Kidney (tissue), 14 donors: ENCODE measurements around the gene HNRNPLL. TPM values are rescaled to one million over a fixed set of nuclear protein-coding genes. Genes with fewer than 3 reads are reported as not detected.

ENCODE experiments used
- DNase-seq, 5 donors: peaks; one replicate each; pipeline ENCODE4 v3.0.0-alpha.2; 2013 to 2020
- FAIRE-seq: peaks from 2 replicates; lab custom pipeline; 2012; peaks lifted over from hg19 to GRCh38; lab: Jason Lieb, UNC
- H3K27ac ChIP-seq, 2 donors: one replicate each; pipeline ENCODE4 v1.7.0; 2013; ENCODE audit warnings: low read depth in 2 of 2, low read length in 2 of 2, inconsistent platforms in 1 of 2
- H3K27me3 ChIP-seq: one replicate; pipeline ENCODE4 v1.7.1; 2013; ENCODE audit warnings: low read length, inconsistent platforms; ENCODE audit not compliant: control insufficient read depth, insufficient read depth
- H3K36me3 ChIP-seq, 3 donors: one replicate each; pipeline versions ENCODE4 v1.7.0 to v1.7.1; 2013; ENCODE audit warnings: low read length in 3 of 3, control low read depth in 1 of 3, inconsistent platforms in 1 of 3; ENCODE audit not compliant: insufficient read depth in 3 of 3, control insufficient read depth in 2 of 3
- H3K4me1 ChIP-seq, 3 donors: one replicate each; pipeline versions ENCODE4 v1.7.0 to v1.7.1; 2013; ENCODE audit warnings: low read length in 3 of 3, inconsistent platforms in 1 of 3, low read depth in 1 of 3; ENCODE audit not compliant: control insufficient read depth in 2 of 3, insufficient read depth in 2 of 3
- H3K4me3 ChIP-seq, 3 donors: one replicate each; pipeline versions ENCODE4 v1.7.0 to v1.8.1; 2013; ENCODE audit warnings: low read length in 3 of 3, control low read depth in 1 of 3, inconsistent platforms in 1 of 3
- H3K9ac ChIP-seq, 3 donors: one replicate each; pipeline versions ENCODE4 v1.7.0 to v1.7.1; 2013; ENCODE audit warnings: low read length in 3 of 3, control low read depth in 1 of 3, inconsistent platforms in 1 of 3
- H3K9me3 ChIP-seq, 3 donors: one replicate each; pipeline versions ENCODE4 v1.7.0 to v1.7.1; 2013; ENCODE audit warnings: low read length in 3 of 3, control low read depth in 1 of 3, inconsistent platforms in 1 of 3; ENCODE audit not compliant: control insufficient read depth in 2 of 3, insufficient read depth in 1 of 3
- CTCF ChIP-seq: IDR thresholded peaks from 3 replicates; pipeline ENCODE4 v1.5.1; 2012; ENCODE audit warnings: mild to moderate bottlenecking, moderate library complexity, borderline replicate concordance; ENCODE audit not compliant: insufficient read depth; ENCODE audit errors: extremely low read depth
- intact Hi-C: fragments of 100-400 bp; cut with DNase I; formaldehyde crosslinking; loops from one replicate; pipeline ENCODE4 v1.11.1; 2022
- polyA plus RNA-seq: library from polyadenylated mRNA; stranded (reverse); fragments of 350-450 nt; fragmentation: Illumina TruSeq; extraction: RNeasy Lipid Tissue Mini Kit (QIAGEN cat#74804); gene quantifications from one replicate; pipeline ENCODE4 v1.2.3, GENCODE V29; 2014; ENCODE audit warnings: low read depth, low replicate concordance; ENCODE audit not compliant: insufficient read depth
- total RNA-seq: library from RNA; stranded (reverse); fragmentation: NEBNext Ultra II Directional; extraction: Animal tissue kit (Norgen Biotek cat#: 25700); gene quantifications from one replicate; pipeline ENCODE4 v1.2.1, GENCODE V29; 2021
- donor health status: control.
- donor health status: control.
- donor health status: control.
- donor health status: control.
- donor health status: control.
- donor health status: DM: yes; HTN: yes; CAD: no.
- donor health status: Normal renal cell carcinoma (clear cell type).

The HNRNPLL gene
- total and polyA plus RNA-seq, 2 donors from 2014 or later = 15.5 to 51.0 TPM

- FAIRE-seq = no peak
- intact Hi-C loops = no loop called here
- Histone ChIP-seq H3K27me3 (no peaks in the 10 kb centered on the region), H3K36me3 (no peaks in the 10 kb centered on the region), H3K27ac (no peak overlapping the region), H3K4me3 (no peak overlapping the region), H3K9ac (no peak overlapping the region), H3K4me1 (peaks cover 4 to 22% (median 7%) of the 10 kb centered on the region in 3 donors), H3K9me3 (no peaks in the 10 kb centered on the region)
- no peak for TF ChIP-seq CTCF
- DNase-seq = no peak
These were observed 6.5 kb downstream of the HNRNPLL start for GRCh38 chr2:38596229-38596628.

- Histone ChIP-seq H3K4me3 (no peak overlapping the region), H3K36me3 (no peaks in the 10 kb centered on the region), H3K9me3 (no peaks in the 10 kb centered on the region), H3K27ac (no peak overlapping the region), H3K9ac (no peak overlapping the region), H3K4me1 (peaks cover 0 to 11% (median 0%) of the 10 kb centered on the region in 3 donors), H3K27me3 (no peaks in the 10 kb centered on the region)
- intact Hi-C loops = no loop called here
- no peak for FAIRE-seq
- no peak for DNase-seq
- TF ChIP-seq CTCF = no peak
These were observed 9.8 kb downstream of the HNRNPLL start for GRCh38 chr2:38592951-38593350.

GRCh38 chr2:38591152-38591551, 11.6 kb downstream of the HNRNPLL start:
- FAIRE-seq = no peak
- Histone ChIP-seq H3K27me3 (no peaks in the 10 kb centered on the region), H3K4me1 (peaks cover 0 to 10% (median 0%) of the 10 kb centered on the region in 3 donors)

More at GRCh38 chr2:38591152-38591551, 11.6 kb downstream of the HNRNPLL start:
- H3K36me3 ChIP-seq = no peaks in the 10 kb centered on the region
- intact Hi-C loops = no loop called here
- no peak overlapping the region for H3K4me3 ChIP-seq
- TF ChIP-seq CTCF = no peak
- no peak for DNase-seq
- H3K9ac ChIP-seq = no peak overlapping the region
- no peaks in the 10 kb centered on the region for H3K9me3 ChIP-seq
- H3K27ac ChIP-seq = no peak overlapping the region
